Measurements from ENCODE around the gene LCE3D. TPM values are rescaled to one million over a fixed set of nuclear protein-coding genes. Genes with fewer than 3 reads are reported as not detected.

The LCE3D gene
- not detected in 2 replicates for polyA plus RNA-seq (2012; rRNA removed)
- polyA plus RNA-seq (2012; cell fraction: cytosol; rRNA removed) = not detected in 2 replicates
- not detected in 2 replicates for polyA plus RNA-seq (2012; cell fraction: nucleus; rRNA removed)

DNA sequence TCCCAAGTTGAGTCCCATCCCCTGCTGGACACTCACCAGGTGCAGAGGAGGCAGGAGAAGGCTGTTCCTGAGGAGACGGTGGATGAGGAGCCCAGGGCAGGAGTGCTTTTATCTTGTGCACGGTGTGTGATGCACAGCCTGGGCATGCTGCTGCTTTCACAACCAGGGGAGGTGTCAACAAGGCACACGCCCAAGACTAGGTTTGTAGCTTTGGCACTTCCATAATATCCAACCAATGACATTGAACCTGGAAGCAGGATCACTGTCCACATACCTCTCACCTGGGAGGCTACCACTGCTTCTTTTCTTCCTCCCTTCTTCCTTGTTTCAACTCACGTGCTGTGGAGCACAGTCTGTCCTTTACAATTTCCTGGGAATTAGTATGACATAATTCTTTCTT is at the start of gene LCE3D:
Gene LCE3D, minus strand, starts transcription at position 84 of the 400 bp plus-strand sequence. CDS start 580 bp downstream, outside the sequence.
- no peaks in the 10 kb centered on the region for H3K36me3 ChIP-seq (replicated peaks in 1 of 2; ENCODE audit: control insufficient read depth in 1 of 2, insufficient read depth in 2 of 2, low read length in 1 of 2)
- no peaks in the 10 kb centered on the region for H4K20me1 ChIP-seq (ENCODE audit: insufficient read depth)
- ChIA-PET POLR2A (no interaction called here), CTCF (no interaction called here)
- TF ChIP-seq, protein P1, sequence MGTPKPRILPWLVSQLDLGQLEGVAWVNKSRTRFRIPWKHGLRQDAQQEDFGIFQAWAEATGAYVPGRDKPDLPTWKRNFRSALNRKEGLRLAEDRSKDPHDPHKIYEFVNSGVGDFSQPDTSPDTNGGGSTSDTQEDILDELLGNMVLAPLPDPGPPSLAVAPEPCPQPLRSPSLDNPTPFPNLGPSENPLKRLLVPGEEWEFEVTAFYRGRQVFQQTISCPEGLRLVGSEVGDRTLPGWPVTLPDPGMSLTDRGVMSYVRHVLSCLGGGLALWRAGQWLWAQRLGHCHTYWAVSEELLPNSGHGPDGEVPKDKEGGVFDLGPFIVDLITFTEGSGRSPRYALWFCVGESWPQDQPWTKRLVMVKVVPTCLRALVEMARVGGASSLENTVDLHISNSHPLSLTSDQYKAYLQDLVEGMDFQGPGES (IDR thresholded peaks at IDR 0.05; ENCODE audit: low read depth, low read length) = no peak
- no peak for TF ChIP-seq USF1 (IDR thresholded peaks at IDR 0.05; ENCODE audit: borderline replicate concordance, low read depth)
- TF ChIP-seq REST (IDR thresholded peaks at IDR 0.05; ENCODE audit: low read depth, low read length) = no peak
- TF ChIP-seq MEF2A (IDR thresholded peaks at IDR 0.05; ENCODE audit: borderline replicate concordance, low read depth) = no peak
- TF ChIP-seq SIN3A (IDR thresholded peaks at IDR 0.05; ENCODE audit: borderline replicate concordance, low read depth, low read length) = no peak
- TF ChIP-seq RFX5 (IDR thresholded peaks at IDR 0.05; ENCODE audit: low read length) = no peak
- TF ChIP-seq ZBTB33 (IDR thresholded peaks at IDR 0.05; ENCODE audit: borderline replicate concordance, low read depth) = no peak
- TF ChIP-seq NRF1 (IDR thresholded peaks at IDR 0.05; ENCODE audit: low read depth, low read length) = no peak
- TF ChIP-seq NFIC (IDR thresholded peaks at IDR 0.05; ENCODE audit: borderline replicate concordance) = no peak
- no peak for TF ChIP-seq YY1 (IDR thresholded peaks at IDR 0.05; ENCODE audit: low read depth)
- TF ChIP-seq TAF1 (IDR thresholded peaks at IDR 0.05; ENCODE audit: borderline replicate concordance, low read depth, low read length) = no peak
- TF ChIP-seq, protein P2, sequence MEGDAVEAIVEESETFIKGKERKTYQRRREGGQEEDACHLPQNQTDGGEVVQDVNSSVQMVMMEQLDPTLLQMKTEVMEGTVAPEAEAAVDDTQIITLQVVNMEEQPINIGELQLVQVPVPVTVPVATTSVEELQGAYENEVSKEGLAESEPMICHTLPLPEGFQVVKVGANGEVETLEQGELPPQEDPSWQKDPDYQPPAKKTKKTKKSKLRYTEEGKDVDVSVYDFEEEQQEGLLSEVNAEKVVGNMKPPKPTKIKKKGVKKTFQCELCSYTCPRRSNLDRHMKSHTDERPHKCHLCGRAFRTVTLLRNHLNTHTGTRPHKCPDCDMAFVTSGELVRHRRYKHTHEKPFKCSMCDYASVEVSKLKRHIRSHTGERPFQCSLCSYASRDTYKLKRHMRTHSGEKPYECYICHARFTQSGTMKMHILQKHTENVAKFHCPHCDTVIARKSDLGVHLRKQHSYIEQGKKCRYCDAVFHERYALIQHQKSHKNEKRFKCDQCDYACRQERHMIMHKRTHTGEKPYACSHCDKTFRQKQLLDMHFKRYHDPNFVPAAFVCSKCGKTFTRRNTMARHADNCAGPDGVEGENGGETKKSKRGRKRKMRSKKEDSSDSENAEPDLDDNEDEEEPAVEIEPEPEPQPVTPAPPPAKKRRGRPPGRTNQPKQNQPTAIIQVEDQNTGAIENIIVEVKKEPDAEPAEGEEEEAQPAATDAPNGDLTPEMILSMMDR (IDR thresholded peaks at IDR 0.05) = no peak
- no peak for TF ChIP-seq FOXJ3 (CRISPR knock-in tag; IDR thresholded peaks at IDR 0.05)
- H3K4me1 ChIP-seq (ENCODE audit: control insufficient read depth in 1 of 2, insufficient read depth in 2 of 2, low read depth in 1 of 2, low read length in 1 of 2) = no peaks in the 10 kb centered on the region
- no peaks in the 10 kb centered on the region for H3K9me3 ChIP-seq
- no peaks in the 10 kb centered on the region; the same call in 1 of the 2 replicates for H3K27me3 ChIP-seq (ENCODE audit: insufficient read depth)
- no peaks in the 10 kb centered on the region for H3K79me2 ChIP-seq (ENCODE audit: insufficient read depth)
- no peak within 1 kb of the TSS for H3K27ac ChIP-seq (ENCODE audit: low read depth in 2 of 2, low read length in 1 of 2)
- no peaks in the 10 kb centered on the region for H3F3A ChIP-seq (replicated peaks; ENCODE audit: insufficient read depth)
- 3% methylated on average over 4 of the region's 4 CpGs for WGBS (ENCODE audit: low lambda C conversion rate)
- H3K9me2 ChIP-seq = no peaks in the 10 kb centered on the region
- no peak within 1 kb of the TSS for H3K9ac ChIP-seq
- no peak within 1 kb of the TSS for H2AFZ ChIP-seq (ENCODE audit: low read depth)
- no peak within 1 kb of the TSS for H3K4me3 ChIP-seq (ENCODE audit: low read depth in 2 of 2, low read length in 1 of 2)
- H3K4me2 ChIP-seq = no peak within 1 kb of the TSS
- DNase-seq = no peak
